PC-9 (cell line): ENCODE data around the gene NPSR1. TPM values are rescaled to one million over a fixed set of nuclear protein-coding genes. Genes with fewer than 3 reads are reported as not detected.
"Not testable (repeated sequence)": the region's sequence is repeated elsewhere in the genome, so short reads cannot be mapped to it uniquely, and the experiment has no call there.

Experiments used
- BruUV-seq: library from RNA; stranded (reverse); fragments of 400-500 nt; replicated peaks from 2 replicates; lab custom pipeline; 2021; lab: Mats Ljungman, UMichigan
- CTCF ChIA-PET: fragments of 300-600 bp; sonication (Branson Sonifier 250); formaldehyde crosslinking; loops from one replicate; lab custom pipeline; 2022; ENCODE audit warnings: antibody characterized with exemption; lab: Charles Lee
- POLR2A ChIA-PET: fragments of 300-600 bp; sonication (Branson Sonifier 250); formaldehyde crosslinking; loops from one replicate; lab custom pipeline; 2022; ENCODE audit warnings: antibody characterized with exemption; ENCODE audit not compliant: unreplicated experiment; lab: Charles Lee
- DNase-seq, 2 experiments: peaks; one replicate each; pipeline versions ENCODE4 v3.0.0 to v3.0.0-alpha.2; 2015 to 2022; ENCODE audit warnings: mixed read lengths in 1 of 2
- H2AFZ ChIP-seq: fragments of 200-600 bp; sonication (generic); 2 replicates; pipeline ENCODE4 v1.8.1; 2017; ENCODE audit warnings: antibody characterized with exemption
- H3F3A ChIP-seq: fragments of 200-600 bp; sonication (generic); 2 replicates; pipeline ENCODE4 v1.8.1; 2017; ENCODE audit warnings: antibody characterized with exemption, mild to moderate bottlenecking, low read depth; ENCODE audit not compliant: insufficient read depth
- H3K27ac ChIP-seq: fragments of 200-600 bp; sonication (generic); 2 replicates; pipeline ENCODE4 v1.6.1; 2016; ENCODE audit warnings: mixed run types
- H3K27me3 ChIP-seq: fragments of 200-600 bp; sonication (generic); 2 replicates; pipeline ENCODE4 v1.6.1; 2016; ENCODE audit warnings: low read depth, mixed run types; ENCODE audit not compliant: insufficient read depth
- H3K36me3 ChIP-seq: fragments of 200-600 bp; sonication (generic); 2 replicates; pipeline ENCODE4 v1.6.1; 2016; ENCODE audit warnings: low read depth, mixed run types
- H3K4me1 ChIP-seq: fragments of 200-600 bp; sonication (generic); replicated peaks from 2 replicates; pipeline ENCODE4 v1.6.1; 2016; ENCODE audit warnings: mixed run types; ENCODE audit not compliant: insufficient read depth
- H3K4me2 ChIP-seq: fragments of 200-600 bp; sonication (generic); 2 replicates; pipeline ENCODE4 v1.6.1; 2017; ENCODE audit warnings: mixed run types
- H3K4me3 ChIP-seq: fragments of 200-600 bp; sonication (generic); 2 replicates; pipeline ENCODE4 v1.6.1; 2016; ENCODE audit warnings: mixed run types
- H3K79me2 ChIP-seq: fragments of 200-600 bp; sonication (generic); 2 replicates; pipeline ENCODE4 v1.6.1; 2017; ENCODE audit warnings: low read depth, mixed run types
- H3K9me2 ChIP-seq: fragments of 200-600 bp; sonication (generic); 2 replicates; pipeline ENCODE4 v1.8.1; 2017; ENCODE audit warnings: mild to moderate bottlenecking; ENCODE audit not compliant: insufficient read depth
- H3K9me3 ChIP-seq: fragments of 200-600 bp; sonication (generic); 2 replicates; pipeline ENCODE4 v1.8.1; 2016; ENCODE audit warnings: low read depth; ENCODE audit not compliant: insufficient read depth
- H4K20me1 ChIP-seq: fragments of 200-600 bp; sonication (generic); 2 replicates; pipeline ENCODE4 v1.8.1; 2017; ENCODE audit not compliant: insufficient read depth
- EZH2 ChIP-seq: fragments of 200-600 bp; sonication (generic); IDR thresholded peaks from 2 replicates; pipeline ENCODE4 v1.8.0; 2017; ENCODE audit warnings: antibody characterized with exemption, low read depth
- intact Hi-C: fragments of 100-400 bp; cut with micrococcal nuclease; formaldehyde crosslinking; loops from one replicate; pipeline ENCODE4 v1.10.0; 2022; ENCODE audit not compliant: unreplicated experiment
- total RNA-seq: library from RNA; stranded (reverse); gene quantifications from 2 replicates; pipeline ENCODE4 v1.2.3, GENCODE V29; 2021
- TF ChIP-seq, protein P1 (sequence below): fragments of 200-600 bp; sonication (generic); conservative IDR thresholded peaks from 2 replicates; pipeline ENCODE4 v1.6.1; 2017; ENCODE audit warnings: mixed run types, antibody characterized with exemption, mild to moderate bottlenecking, moderate library complexity

NPSR1 gene
- total RNA-seq, 1 experiment from 2014 or later = not detected

DNA sequence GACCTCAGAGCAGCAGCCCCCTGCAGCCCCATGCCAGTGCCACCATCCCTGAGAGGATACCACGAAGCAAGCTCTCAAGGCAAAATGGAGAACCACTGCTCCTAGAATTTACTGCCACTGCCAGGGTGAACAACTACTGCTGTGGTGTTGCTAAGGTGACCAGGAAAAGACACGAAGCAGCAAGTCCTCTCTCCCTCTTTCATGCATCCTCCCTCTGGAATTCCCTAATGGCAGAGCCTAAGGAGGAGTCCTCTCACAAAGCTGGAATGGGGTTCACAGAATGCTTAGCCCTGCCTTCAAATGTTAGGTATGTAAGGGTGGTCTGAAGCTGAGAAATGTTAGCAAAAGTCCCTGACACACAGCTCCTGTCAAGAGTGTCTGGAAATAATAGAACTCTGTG lies 35.8 kb upstream of the NPSR1 start:
- H3K9me2 ChIP-seq = 0 out of 2 replicates have a peak, but pooled peaks cover 4% of the 10 kb centered on the region
- no peaks in the 10 kb centered on the region for H3K36me3 ChIP-seq
- H3K4me2 ChIP-seq = no peak overlapping the region
- H3K4me1 ChIP-seq = no peaks in the 10 kb centered on the region
- no TSS peak for BruUV-seq
- H3K9me3 ChIP-seq = no peaks in the 10 kb centered on the region
- H4K20me1 ChIP-seq = no peaks in the 10 kb centered on the region
- no peak for TF ChIP-seq EZH2
- TF ChIP-seq, protein P1, sequence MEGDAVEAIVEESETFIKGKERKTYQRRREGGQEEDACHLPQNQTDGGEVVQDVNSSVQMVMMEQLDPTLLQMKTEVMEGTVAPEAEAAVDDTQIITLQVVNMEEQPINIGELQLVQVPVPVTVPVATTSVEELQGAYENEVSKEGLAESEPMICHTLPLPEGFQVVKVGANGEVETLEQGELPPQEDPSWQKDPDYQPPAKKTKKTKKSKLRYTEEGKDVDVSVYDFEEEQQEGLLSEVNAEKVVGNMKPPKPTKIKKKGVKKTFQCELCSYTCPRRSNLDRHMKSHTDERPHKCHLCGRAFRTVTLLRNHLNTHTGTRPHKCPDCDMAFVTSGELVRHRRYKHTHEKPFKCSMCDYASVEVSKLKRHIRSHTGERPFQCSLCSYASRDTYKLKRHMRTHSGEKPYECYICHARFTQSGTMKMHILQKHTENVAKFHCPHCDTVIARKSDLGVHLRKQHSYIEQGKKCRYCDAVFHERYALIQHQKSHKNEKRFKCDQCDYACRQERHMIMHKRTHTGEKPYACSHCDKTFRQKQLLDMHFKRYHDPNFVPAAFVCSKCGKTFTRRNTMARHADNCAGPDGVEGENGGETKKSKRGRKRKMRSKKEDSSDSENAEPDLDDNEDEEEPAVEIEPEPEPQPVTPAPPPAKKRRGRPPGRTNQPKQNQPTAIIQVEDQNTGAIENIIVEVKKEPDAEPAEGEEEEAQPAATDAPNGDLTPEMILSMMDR = no peak
- no peak overlapping the region for H2AFZ ChIP-seq
- intact Hi-C loops = no loop called here
- no peaks in the 10 kb centered on the region for H3F3A ChIP-seq
- ChIA-PET POLR2A (no interaction called here), CTCF (interaction anchor here (0.6 kb wide), 1 partner anchor 207 kb away, joined by 3 read pairs; no protein-coding TSS in a partner anchor)
- H3K79me2 ChIP-seq = no peaks in the 10 kb centered on the region
- H3K27ac ChIP-seq = no peak overlapping the region
- H3K4me3 ChIP-seq = no peak overlapping the region
- no peak for DNase-seq
- H3K27me3 ChIP-seq = no peaks in the 10 kb centered on the region

DNA sequence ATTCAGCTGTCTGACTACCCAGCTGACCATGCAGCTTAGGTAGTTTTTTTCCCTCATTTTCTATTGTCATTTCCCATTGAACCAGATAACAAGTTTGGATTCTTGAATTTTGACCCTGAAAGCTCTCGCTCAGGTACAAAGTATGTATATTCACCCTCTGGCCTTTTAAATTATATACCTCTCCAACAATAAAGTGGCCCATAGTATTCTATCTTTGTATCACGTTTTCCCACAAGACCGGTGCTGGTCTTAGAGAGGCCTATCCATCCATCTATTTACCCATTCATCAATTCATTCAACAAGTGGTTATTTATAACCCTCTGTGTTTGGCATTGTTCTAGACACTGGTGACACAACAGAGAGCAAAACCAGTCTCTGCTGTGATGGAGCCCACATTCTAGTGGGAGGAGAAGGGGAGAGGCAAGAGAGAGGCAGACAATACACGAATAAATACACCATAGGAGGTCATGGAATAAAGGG lies 35.2 kb upstream of the NPSR1 start:
- CTCF ChIA-PET = no interaction called here
- H3K36me3 ChIP-seq = no peaks in the 10 kb centered on the region
- H2AFZ ChIP-seq = no peak overlapping the region
- H3K27ac ChIP-seq = no peak overlapping the region
- POLR2A ChIA-PET = no interaction called here
- BruUV-seq = no TSS peak
- no peaks in the 10 kb centered on the region for H3K4me1 ChIP-seq
- no peaks in the 10 kb centered on the region for H3K9me3 ChIP-seq
- DNase-seq = no peak
- H4K20me1 ChIP-seq = no peaks in the 10 kb centered on the region
- H3K4me2 ChIP-seq = no peak overlapping the region
- no peaks in the 10 kb centered on the region for H3K27me3 ChIP-seq
- TF ChIP-seq, protein P1 = no peak
- TF ChIP-seq EZH2 = no peak
- intact Hi-C loops = no loop called here
- no peak overlapping the region for H3K4me3 ChIP-seq
- no peaks in the 10 kb centered on the region for H3K79me2 ChIP-seq
- H3K9me2 ChIP-seq = 0 out of 2 replicates have a peak, but pooled peaks cover 4% of the 10 kb centered on the region
- H3F3A ChIP-seq = no peaks in the 10 kb centered on the region

DNA sequence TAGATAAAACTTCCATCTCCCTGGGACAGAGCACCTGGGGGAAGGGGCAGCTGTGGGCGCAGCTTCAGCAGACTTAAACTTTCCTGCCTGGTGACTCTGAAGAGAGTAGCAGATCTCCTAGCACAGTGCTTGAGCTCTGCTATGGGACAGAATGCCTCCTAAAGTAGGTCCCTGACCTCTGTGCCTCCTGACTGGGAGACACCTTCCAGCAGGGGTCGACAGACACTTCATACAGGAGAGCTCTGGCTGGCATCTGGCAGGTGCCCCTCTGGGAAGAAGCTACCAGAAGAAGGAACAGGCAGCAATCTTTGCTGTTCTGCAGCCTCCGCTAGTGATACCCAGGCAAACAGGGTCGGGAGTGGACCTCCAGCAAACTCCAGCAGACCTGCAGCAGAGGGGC lies 29.4 kb upstream of the NPSR1 start:
- CTCF ChIA-PET, POLR2A ChIA-PET, H3K36me3 ChIP-seq, H3K9me3 ChIP-seq, H3F3A ChIP-seq, H4K20me1 ChIP-seq, H3K4me2 ChIP-seq, H3K9me2 ChIP-seq, BruUV-seq, H3K79me2 ChIP-seq, H3K27ac ChIP-seq, DNase-seq, intact Hi-C loops, H2AFZ ChIP-seq, H3K4me1 ChIP-seq, H3K4me3 ChIP-seq: not testable (repeated sequence)
- peaks cover 20% of the 10 kb centered on the region; the same call in 1 of the 2 replicates for H3K27me3 ChIP-seq

DNA sequence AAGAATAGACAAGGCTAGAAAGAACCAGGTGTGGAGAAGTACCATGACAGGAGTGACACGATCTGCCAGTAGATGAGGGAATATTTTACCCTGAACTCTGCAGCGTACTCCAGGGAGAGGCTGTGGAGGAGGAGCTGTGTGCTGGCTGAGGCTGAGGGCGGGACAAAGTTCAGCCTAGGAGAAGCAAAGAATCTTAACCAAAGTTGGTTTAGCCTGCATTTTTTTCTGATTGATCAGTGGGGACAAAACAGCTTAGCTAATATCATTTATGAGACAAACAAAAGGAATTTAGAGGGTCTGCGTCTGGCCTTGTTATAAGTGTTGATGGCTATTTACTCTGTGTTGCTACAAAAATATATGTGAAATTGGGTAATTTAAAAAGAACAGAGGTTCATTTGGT lies 5.2 kb upstream of the NPSR1 start:
- H3K36me3 ChIP-seq = no peaks in the 10 kb centered on the region
- POLR2A ChIA-PET = no interaction called here
- no peaks in the 10 kb centered on the region for H4K20me1 ChIP-seq
- DNase-seq = no peak
- BruUV-seq = no TSS peak
- intact Hi-C loops = no loop called here
- peaks cover 8% of the 10 kb centered on the region; the same call in 1 of the 2 replicates for H3K27me3 ChIP-seq
- no peak overlapping the region for H3K4me3 ChIP-seq
- no peak overlapping the region for H3K4me2 ChIP-seq
- no peaks in the 10 kb centered on the region for H3K4me1 ChIP-seq
- no peak overlapping the region for H3K27ac ChIP-seq
- H3K9me3 ChIP-seq = no peaks in the 10 kb centered on the region
- H2AFZ ChIP-seq = no peak overlapping the region
- H3F3A ChIP-seq = no peaks in the 10 kb centered on the region
- H3K79me2 ChIP-seq = no peaks in the 10 kb centered on the region
- TF ChIP-seq, protein P1 = no peak
- no peak for TF ChIP-seq EZH2
- no peaks in the 10 kb centered on the region for H3K9me2 ChIP-seq
- CTCF ChIA-PET = no interaction called here
